NB4 (cell line): ENCODE measurements around the gene TSPAN31.
A peak's percentile ranks its signal among the peaks of the same experiment; 100 is the strongest.

ENCODE experiments used
- CTCF ChIP-seq: IDR thresholded peaks from one replicate; pipeline ENCODE4 v1.5.1; 2012; ENCODE audit warnings: low read depth, low read length
- MAX ChIP-seq: IDR thresholded peaks from 2 replicates; pipeline ENCODE4 v1.6.1; 2011; ENCODE audit warnings: low read depth, low read length
- POLR2A ChIP-seq: IDR thresholded peaks from 2 replicates; pipeline ENCODE4 v1.6.1; 2011; ENCODE audit warnings: mild to moderate bottlenecking; ENCODE audit not compliant: insufficient read length; ENCODE audit errors: extremely low read depth

GRCh38 chr12:57751788-57752667 lies 7.2 kb downstream of the TSPAN31 start, which contains the start of gene CDK4:
- TF ChIP-seq CTCF (no peak), POLR2A (peak; percentile 84), MAX (peak; percentile 100)
